GM18873 (cell line): ENCODE results near the gene FBXO42.
"Not testable (repeated sequence)": the region's sequence is repeated elsewhere in the genome, so short reads cannot be mapped to it uniquely, and the experiment has no call there.

Source experiments
- ATAC-seq: cut with Tn5 transposase; IDR thresholded peaks from one replicate; pipeline ENCODE4 v1.9.1; 2021; ENCODE audit warnings: mild to moderate bottlenecking, moderate library complexity, moderate number of reproducible peaks; ENCODE audit not compliant: unreplicated experiment, low FRiP score

Gene FBXO42

DNA sequence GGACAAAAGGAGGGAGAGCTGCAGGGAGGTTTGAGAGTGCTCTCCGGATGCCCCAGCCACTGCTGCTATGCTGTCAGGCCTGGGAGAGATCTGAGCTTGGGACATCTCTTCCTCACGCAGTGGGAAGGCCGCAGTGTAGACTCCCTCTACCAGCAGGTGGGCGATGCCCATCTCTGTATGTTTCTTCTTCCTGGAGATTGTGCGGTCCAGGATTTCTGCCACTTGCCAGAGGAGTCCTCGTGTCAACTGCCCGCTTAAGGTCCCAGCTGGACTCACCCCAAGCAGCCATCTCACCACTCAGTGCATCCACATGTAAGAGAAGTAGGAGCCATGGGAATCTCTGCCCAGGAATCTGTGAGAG lies 126.2 kb downstream of the FBXO42 start:
- no peak for ATAC-seq

GRCh38 chr1:16224472-16224871 lies 127.8 kb downstream of the FBXO42 start:
- ATAC-seq = no peak

- ATAC-seq = not testable (repeated sequence)
These were observed 129.6 kb downstream of the FBXO42 start for GRCh38 chr1:16222716-16223115.

GRCh38 chr1:16221499-16221898 lies 130.8 kb downstream of the FBXO42 start:
- no peak for ATAC-seq

GRCh38 chr1:16219968-16220500 lies 132.2 kb downstream of the FBXO42 start:
- ATAC-seq = no peak

DNA sequence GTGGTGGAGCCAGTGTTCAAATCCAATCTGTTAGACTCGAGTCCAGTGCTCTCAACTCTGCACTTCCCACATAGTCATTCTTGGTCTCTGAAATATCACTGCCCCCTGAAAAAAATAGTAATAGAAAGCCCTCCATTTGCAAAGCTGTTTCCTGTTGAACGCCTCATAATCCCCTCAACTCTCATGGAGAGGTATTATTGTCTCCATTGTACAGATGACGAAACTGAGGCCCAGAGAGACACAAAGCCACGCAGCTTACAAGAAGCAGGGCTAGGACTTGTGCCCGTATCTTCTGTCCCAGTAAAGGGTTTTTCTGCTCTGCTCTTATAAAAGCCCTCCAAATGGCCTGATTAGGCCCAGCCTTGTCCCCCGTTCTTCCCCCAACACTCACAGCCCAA lies 133.6 kb downstream of the FBXO42 start:
- no peak for ATAC-seq

GRCh38 chr1:16218014-16218673 lies 134.1 kb downstream of the FBXO42 start:
- no peak for ATAC-seq

- no peak for ATAC-seq
These were observed 135.1 kb downstream of the FBXO42 start for GRCh38 chr1:16217061-16217785.

- ATAC-seq = no peak
These were observed 136.2 kb downstream of the FBXO42 start for GRCh38 chr1:16215882-16216753.

DNA sequence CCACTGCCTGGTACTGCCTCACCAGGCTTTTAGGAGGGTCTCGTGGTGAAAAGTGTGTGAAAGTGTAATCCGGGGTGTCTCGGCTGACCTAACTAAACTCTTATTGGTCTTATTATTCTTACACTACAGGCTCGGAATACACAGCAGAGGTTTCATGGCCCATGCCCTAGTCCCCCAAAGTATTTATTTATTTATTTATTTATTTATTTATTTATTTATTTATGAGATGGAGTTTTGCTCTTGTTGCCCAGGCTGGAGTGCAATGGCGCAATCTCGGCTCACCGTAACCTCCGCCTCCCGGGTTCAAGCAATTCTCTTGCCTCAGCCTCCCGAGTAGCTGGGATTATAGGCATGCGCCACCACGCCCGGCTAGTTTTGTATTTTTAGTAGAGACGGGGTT lies 137.0 kb downstream of the FBXO42 start:
- ATAC-seq = not testable (repeated sequence)

DNA sequence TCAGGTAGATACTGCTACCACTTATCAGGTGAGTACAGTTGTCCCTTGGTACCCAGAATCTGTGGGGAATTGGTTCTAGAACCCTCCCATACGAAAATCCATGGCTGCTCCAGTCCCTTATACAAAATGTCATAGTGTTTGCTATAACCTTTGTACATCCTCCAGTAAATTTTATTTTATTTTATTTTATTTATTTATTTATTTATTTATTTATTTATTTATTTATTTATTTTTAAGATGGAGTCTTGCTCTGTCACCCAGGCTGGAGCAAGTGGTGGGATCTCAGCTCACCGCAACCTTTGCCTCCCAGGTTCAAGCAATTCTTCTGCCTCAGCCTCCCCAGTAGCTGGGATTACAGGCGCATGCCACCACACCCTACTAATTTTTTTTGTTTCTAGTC lies 138.7 kb downstream of the FBXO42 start:
- not testable (repeated sequence) for ATAC-seq

DNA sequence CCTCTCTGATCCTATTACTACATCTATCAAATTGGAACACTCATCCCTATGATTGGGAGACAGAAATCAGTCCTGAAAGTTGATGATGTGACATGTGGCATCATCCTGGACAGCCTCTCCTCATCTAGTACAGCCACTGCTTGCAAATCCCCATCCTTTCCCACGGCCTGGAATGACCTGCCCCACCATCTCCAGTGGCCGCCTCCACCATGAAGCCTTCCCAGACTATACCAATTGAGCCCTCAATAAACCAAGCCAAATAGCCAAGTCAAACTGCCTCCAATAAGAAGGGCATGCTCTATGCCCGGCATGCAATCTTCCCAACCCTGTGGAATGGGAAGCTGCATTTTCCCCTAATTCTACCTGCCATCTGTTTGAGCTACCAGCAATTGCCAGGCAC lies 139.3 kb downstream of the FBXO42 start:
- ATAC-seq = no peak

DNA sequence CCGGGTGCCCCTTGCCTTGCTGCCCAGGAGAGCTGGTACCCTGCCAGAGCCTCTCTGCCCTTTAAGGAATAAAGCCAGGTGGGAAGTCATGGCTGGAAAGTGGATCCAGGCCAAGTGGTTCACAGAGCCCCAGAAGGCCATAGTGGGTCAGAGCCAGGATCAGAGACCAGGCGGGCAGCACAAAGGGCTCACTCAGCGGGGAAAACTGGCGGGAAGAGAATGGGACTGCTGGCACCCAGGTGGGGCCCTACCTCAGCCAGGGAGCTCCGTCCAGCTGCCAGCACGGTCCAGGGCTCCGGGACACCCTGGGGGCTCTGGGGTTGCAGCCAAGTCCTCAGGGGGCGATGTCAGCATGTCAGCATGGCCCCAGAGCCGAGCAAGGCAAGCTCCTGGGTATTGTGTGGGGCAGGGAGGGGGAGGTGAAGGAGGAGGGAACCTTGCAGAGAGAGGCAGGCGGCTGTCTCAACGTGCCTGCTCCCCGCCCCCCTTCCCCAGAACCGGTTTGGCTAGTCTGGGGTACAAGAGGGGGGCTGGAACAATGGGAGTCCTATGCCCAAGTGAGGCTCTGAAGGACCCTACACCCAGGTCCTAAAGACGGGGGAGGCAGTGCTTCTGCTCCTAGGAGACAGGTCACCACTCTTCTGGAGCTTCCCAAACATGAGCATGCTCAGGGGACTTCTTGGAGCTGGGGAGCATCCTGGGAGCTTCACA lies 139.9 kb downstream of the FBXO42 start, which contains the start of gene ARHGEF19:
Gene ARHGEF19 (minus strand): TSS at position 402 of the 711 bp plus-strand sequence. CDS start 3,598 bp downstream, outside the sequence.
- no peak for ATAC-seq

DNA sequence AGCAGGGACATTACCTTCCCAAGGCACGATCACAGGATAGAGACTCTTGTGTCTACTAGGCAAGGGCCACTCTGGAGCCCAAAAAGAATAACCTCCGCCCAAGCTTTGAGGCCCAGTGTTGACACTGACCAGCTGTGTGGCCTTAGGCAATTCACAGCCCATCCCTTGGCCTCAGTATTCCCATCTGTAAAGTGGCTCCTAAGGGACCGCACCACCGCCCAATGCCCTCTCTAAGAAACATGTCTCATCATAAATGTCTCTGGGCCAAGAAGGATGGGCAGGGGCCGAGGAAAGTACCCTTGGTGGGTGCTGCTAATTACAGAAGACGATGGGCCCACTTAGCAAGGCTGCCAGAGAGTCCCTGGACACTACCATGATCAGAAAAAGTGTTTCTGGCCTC lies 140.5 kb downstream of the FBXO42 start:
- no peak for ATAC-seq

GRCh38 chr1:16210581-16210980 lies 141.7 kb downstream of the FBXO42 start:
- no peak for ATAC-seq

GRCh38 chr1:16209847-16210407 lies 142.4 kb downstream of the FBXO42 start:
- ATAC-seq = no peak

- no peak for ATAC-seq
These were observed 143.0 kb downstream of the FBXO42 start for GRCh38 chr1:16209132-16209846.

DNA sequence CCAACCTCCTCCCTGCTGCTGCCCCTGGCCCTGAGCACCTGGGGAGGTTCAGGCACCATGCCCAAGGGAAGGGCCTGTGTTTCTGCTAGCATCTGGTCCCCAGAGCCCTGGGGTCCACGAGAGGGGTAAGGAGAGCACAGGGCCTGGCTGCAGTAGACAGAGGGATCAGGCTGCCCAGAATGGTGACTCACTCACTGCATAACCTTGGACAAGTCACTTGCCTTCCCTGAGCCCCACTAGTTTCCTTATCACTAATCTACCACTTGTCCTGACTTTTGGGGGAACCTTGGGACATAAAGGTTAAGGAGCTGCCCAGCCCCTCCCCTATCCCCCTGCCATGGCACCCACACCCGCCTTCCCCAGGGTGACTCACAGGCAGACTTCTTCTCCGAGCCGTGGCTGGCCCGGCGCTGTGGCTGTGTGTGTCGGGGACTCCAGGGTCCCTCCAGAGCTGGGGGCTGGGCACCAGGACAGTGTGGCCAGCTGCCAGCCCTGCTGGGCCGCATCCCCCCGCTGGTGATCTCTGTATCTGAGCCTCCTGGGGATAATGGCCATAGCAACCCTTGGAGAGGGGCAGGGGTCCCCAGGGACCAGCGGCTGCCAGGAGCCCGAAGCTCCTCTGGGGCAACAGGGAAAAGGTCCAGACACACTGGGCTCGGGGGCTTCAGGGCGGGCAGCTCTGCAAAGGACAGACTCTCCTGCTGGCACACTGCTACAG lies 143.9 kb downstream of the FBXO42 start:
- no peak for ATAC-seq
